IPS-20b (cell line): ENCODE data around the gene SORT1.

Source experiments
- H3K27ac ChIP-seq: one replicate; pipeline ENCODE4 v1.5.1; 2013; ENCODE audit warnings: low read length
- H3K27me3 ChIP-seq: 2 replicates; pipeline ENCODE4 v1.6.1; 2013; ENCODE audit warnings: mild to moderate bottlenecking, low read length, inconsistent platforms; ENCODE audit not compliant: insufficient read depth
- H3K36me3 ChIP-seq: 2 replicates; pipeline ENCODE4 v1.6.1; 2013; ENCODE audit warnings: low read depth, mild to moderate bottlenecking, inconsistent platforms, low read length, moderate library complexity; ENCODE audit not compliant: insufficient read depth
- H3K4me1 ChIP-seq: 2 replicates; pipeline ENCODE4 v1.6.1; 2013; ENCODE audit warnings: mild to moderate bottlenecking, control low read depth, inconsistent platforms, low read length, moderate library complexity; ENCODE audit not compliant: insufficient read depth
- H3K4me3 ChIP-seq: 2 replicates; pipeline ENCODE4 v1.5.1; 2013; ENCODE audit warnings: mild to moderate bottlenecking, low read length, inconsistent platforms
- H3K9ac ChIP-seq: 2 replicates; pipeline ENCODE4 v1.6.1; 2013; ENCODE audit warnings: low read depth, mild to moderate bottlenecking, inconsistent platforms, low read length, moderate library complexity
- H3K9me3 ChIP-seq: 2 replicates; pipeline ENCODE4 v1.6.1; 2013; ENCODE audit warnings: mild to moderate bottlenecking, low read depth, low read length, inconsistent platforms; ENCODE audit not compliant: insufficient read depth

Gene SORT1

GRCh38 chr1:109373126-109373525 lies 24.6 kb downstream of the SORT1 start:
- Histone ChIP-seq H3K36me3 (no peaks in the 10 kb centered on the region), H3K9me3 (no peaks in the 10 kb centered on the region), H3K4me3 (no peak overlapping the region), H3K27me3 (no peaks in the 10 kb centered on the region), H3K9ac (no peak overlapping the region), H3K27ac (no peak overlapping the region), H3K4me1 (peaks cover 14% of the 10 kb centered on the region)

- no peaks in the 10 kb centered on the region for H3K9me3 ChIP-seq
- H3K27ac ChIP-seq = no peak overlapping the region
- H3K4me1 ChIP-seq = peaks cover 14% of the 10 kb centered on the region
- H3K36me3 ChIP-seq = peaks cover 4% of the 10 kb centered on the region; the same call in 1 of the 2 replicates
- H3K27me3 ChIP-seq = no peaks in the 10 kb centered on the region
- no peak overlapping the region for H3K4me3 ChIP-seq
- no peak overlapping the region for H3K9ac ChIP-seq
Measured at GRCh38 chr1:109372281-109372680, 25.4 kb downstream of the SORT1 start.

GRCh38 chr1:109371341-109371739 lies 26.4 kb downstream of the SORT1 start:
- no peak overlapping the region for H3K4me3 ChIP-seq
- no peaks in the 10 kb centered on the region for H3K27me3 ChIP-seq
- no peak overlapping the region for H3K9ac ChIP-seq
- no peak overlapping the region for H3K27ac ChIP-seq
- H3K4me1 ChIP-seq = peaks cover 14% of the 10 kb centered on the region
- H3K9me3 ChIP-seq = no peaks in the 10 kb centered on the region
- H3K36me3 ChIP-seq = peaks cover 14% of the 10 kb centered on the region

GRCh38 chr1:109370712-109371340 lies 26.9 kb downstream of the SORT1 start:
- H3K4me1 ChIP-seq = peaks cover 14% of the 10 kb centered on the region
- H3K9ac ChIP-seq = no peak overlapping the region
- no peak overlapping the region for H3K27ac ChIP-seq
- H3K9me3 ChIP-seq = no peaks in the 10 kb centered on the region
- H3K4me3 ChIP-seq = no peak overlapping the region
- H3K36me3 ChIP-seq = peaks cover 19% of the 10 kb centered on the region
- H3K27me3 ChIP-seq = no peaks in the 10 kb centered on the region

- Histone ChIP-seq H3K36me3 (peaks cover 30% of the 10 kb centered on the region), H3K27ac (no peak overlapping the region), H3K9ac (no peak overlapping the region), H3K9me3 (no peaks in the 10 kb centered on the region), H3K27me3 (no peaks in the 10 kb centered on the region), H3K4me1 (peaks cover 14% of the 10 kb centered on the region), H3K4me3 (no peak overlapping the region)
Measured at GRCh38 chr1:109369167-109369746, 28.5 kb downstream of the SORT1 start.

- peaks cover 31% of the 10 kb centered on the region for H3K36me3 ChIP-seq
- H3K9me3 ChIP-seq = no peaks in the 10 kb centered on the region
- no peak overlapping the region for H3K9ac ChIP-seq
- H3K4me1 ChIP-seq = peaks cover 14% of the 10 kb centered on the region
- no peak overlapping the region for H3K4me3 ChIP-seq
- no peak overlapping the region for H3K27ac ChIP-seq
- H3K27me3 ChIP-seq = no peaks in the 10 kb centered on the region
Measured at GRCh38 chr1:109368464-109368863, 29.3 kb downstream of the SORT1 start.

- H3K4me1 ChIP-seq = peaks cover 14% of the 10 kb centered on the region
Measured at GRCh38 chr1:109367626-109368025, 30.1 kb downstream of the SORT1 start.

GRCh38 chr1:109365642-109366204 lies 32.0 kb downstream of the SORT1 start:
- H3K9ac ChIP-seq = no peak overlapping the region
- H3K27me3 ChIP-seq = no peaks in the 10 kb centered on the region
- H3K27ac ChIP-seq = no peak overlapping the region
- peaks cover 31% of the 10 kb centered on the region for H3K36me3 ChIP-seq
- H3K4me3 ChIP-seq = no peak overlapping the region
- peaks cover 8% of the 10 kb centered on the region; the same call in 1 of the 2 replicates for H3K4me1 ChIP-seq
- no peaks in the 10 kb centered on the region for H3K9me3 ChIP-seq

More at GRCh38 chr1:109367626-109368025, 30.1 kb downstream of the SORT1 start:
- Histone ChIP-seq H3K36me3 (peaks cover 31% of the 10 kb centered on the region), H3K27ac (no peak overlapping the region), H3K9ac (no peak overlapping the region), H3K27me3 (no peaks in the 10 kb centered on the region), H3K4me3 (no peak overlapping the region), H3K9me3 (no peaks in the 10 kb centered on the region)

GRCh38 chr1:109361649-109362048 lies 36.1 kb downstream of the SORT1 start:
- no peaks in the 10 kb centered on the region for H3K9me3 ChIP-seq
- no peak overlapping the region for H3K9ac ChIP-seq
- no peak overlapping the region for H3K27ac ChIP-seq
- peaks cover 7% of the 10 kb centered on the region; the same call in 1 of the 2 replicates for H3K4me1 ChIP-seq
- H3K4me3 ChIP-seq = no peak overlapping the region
- no peaks in the 10 kb centered on the region for H3K27me3 ChIP-seq
- peaks cover 21% of the 10 kb centered on the region for H3K36me3 ChIP-seq

GRCh38 chr1:109361069-109361468 lies 36.6 kb downstream of the SORT1 start:
- peaks cover 7% of the 10 kb centered on the region; the same call in 1 of the 2 replicates for H3K4me1 ChIP-seq
- no peaks in the 10 kb centered on the region for H3K27me3 ChIP-seq
- H3K9me3 ChIP-seq = no peaks in the 10 kb centered on the region
- H3K4me3 ChIP-seq = no peak overlapping the region
- no peak overlapping the region for H3K9ac ChIP-seq
- no peak overlapping the region for H3K27ac ChIP-seq
- H3K36me3 ChIP-seq = peaks cover 15% of the 10 kb centered on the region; the same call in 1 of the 2 replicates

- Histone ChIP-seq H3K4me1 (peaks cover 9% of the 10 kb centered on the region; the same call in 1 of the 2 replicates), H3K9me3 (no peaks in the 10 kb centered on the region), H3K27me3 (no peaks in the 10 kb centered on the region), H3K27ac (no peak overlapping the region), H3K9ac (no peak overlapping the region), H3K4me3 (no peak overlapping the region), H3K36me3 (peaks cover 6% of the 10 kb centered on the region)
Measured at GRCh38 chr1:109357616-109358015, 40.1 kb downstream of the SORT1 start.

- H3K9me3 ChIP-seq = no peaks in the 10 kb centered on the region
- no peaks in the 10 kb centered on the region for H3K27me3 ChIP-seq
- peaks cover 13% of the 10 kb centered on the region for H3K36me3 ChIP-seq
- H3K9ac ChIP-seq = no peak overlapping the region
- peaks cover 9% of the 10 kb centered on the region; the same call in 1 of the 2 replicates for H3K4me1 ChIP-seq
- H3K27ac ChIP-seq = no peak overlapping the region
- no peak overlapping the region for H3K4me3 ChIP-seq
Measured at GRCh38 chr1:109356915-109357314, 40.8 kb downstream of the SORT1 start.
